ENCODE results near the gene TUBA8. TPM values are rescaled to one million over a fixed set of nuclear protein-coding genes. Genes with fewer than 3 reads are reported as not detected.

The TUBA8 gene
- total RNA-seq, 1 donor from 2014 or later: 2.9 TPM

- peak; percentile 68 for FAIRE-seq
These were observed 34.7 kb upstream of the TUBA8 start for GRCh38 chr22:18075720-18076497.

GRCh38 chr22:18077087-18077638 lies 33.4 kb upstream of the TUBA8 start:
- DNase-seq (ENCODE audit: low spot score in 2 of 2) (no peak), FAIRE-seq (no peak)

More at GRCh38 chr22:18075720-18076497, 34.7 kb upstream of the TUBA8 start:
- peak; percentile 70 to 75 for DNase-seq (ENCODE audit: low spot score in 2 of 2)

- DNase-seq (ENCODE audit: low spot score in 2 of 2) (peak; percentile 96 to 97), FAIRE-seq (no peak)
These were observed 32.8 kb upstream of the TUBA8 start, which contains the start of gene PEX26 for GRCh38 chr22:18077639-18078328. TSS of gene PEX26 (plus strand) at chr22:18077990. CDS start at chr22:18078377, 387 bp downstream.

- FAIRE-seq (no peak), DNase-seq (ENCODE audit: low spot score in 2 of 2) (no peak)
These were observed 32.1 kb upstream of the TUBA8 start for GRCh38 chr22:18078329-18079041.

- DNase-seq (ENCODE audit: low spot score in 2 of 2) (no peak), FAIRE-seq (no peak)
These were observed 30.8 kb upstream of the TUBA8 start for GRCh38 chr22:18079706-18080233.

- FAIRE-seq: no peak
- DNase-seq (ENCODE audit: low spot score in 2 of 2): no peak
These were observed 29.2 kb upstream of the TUBA8 start for GRCh38 chr22:18081416-18081815.

- FAIRE-seq (no peak), DNase-seq (ENCODE audit: low spot score in 2 of 2) (no peak)
These were observed 28.1 kb upstream of the TUBA8 start for GRCh38 chr22:18082467-18082866.

- FAIRE-seq: no peak
These were observed 27.2 kb upstream of the TUBA8 start for GRCh38 chr22:18083406-18083805.

GRCh38 chr22:18085188-18085587 lies 25.4 kb upstream of the TUBA8 start:
- FAIRE-seq: no peak
- DNase-seq (ENCODE audit: low spot score in 2 of 2): no peak

More at GRCh38 chr22:18083406-18083805, 27.2 kb upstream of the TUBA8 start:
- no peak for DNase-seq (ENCODE audit: low spot score in 2 of 2)

- DNase-seq (ENCODE audit: low spot score in 2 of 2): no peak
- FAIRE-seq: no peak
These were observed 23.2 kb upstream of the TUBA8 start for GRCh38 chr22:18087350-18087855.

- DNase-seq (ENCODE audit: low spot score in 2 of 2): no peak
- FAIRE-seq: no peak
These were observed 21.6 kb upstream of the TUBA8 start for GRCh38 chr22:18088825-18089568.

GRCh38 chr22:18090286-18090685 lies 20.3 kb upstream of the TUBA8 start:
- FAIRE-seq (no peak), DNase-seq (ENCODE audit: low spot score in 2 of 2) (no peak)

- FAIRE-seq (no peak), DNase-seq (ENCODE audit: low spot score in 2 of 2) (no peak)
These were observed 19.1 kb upstream of the TUBA8 start for GRCh38 chr22:18091478-18091877.

GRCh38 chr22:18091916-18092526 lies 18.6 kb upstream of the TUBA8 start:
- DNase-seq (ENCODE audit: low spot score in 2 of 2): no peak
- FAIRE-seq: no peak

- DNase-seq (ENCODE audit: low spot score in 2 of 2) (no peak), FAIRE-seq (no peak)
These were observed 16.9 kb upstream of the TUBA8 start for GRCh38 chr22:18093661-18094060.

- DNase-seq (ENCODE audit: low spot score in 2 of 2) (no peak), FAIRE-seq (no peak)
These were observed 15.4 kb upstream of the TUBA8 start for GRCh38 chr22:18095101-18095805.

- DNase-seq (ENCODE audit: low spot score in 2 of 2) (no peak), FAIRE-seq (no peak)
These were observed 13.8 kb upstream of the TUBA8 start for GRCh38 chr22:18096823-18097222.

GRCh38 chr22:18100781-18101180 lies 9.8 kb upstream of the TUBA8 start:
- FAIRE-seq (no peak), DNase-seq (ENCODE audit: low spot score in 2 of 2) (no peak)

- no peak for FAIRE-seq
- no peak for DNase-seq (ENCODE audit: low spot score in 2 of 2)
These were observed 9.1 kb upstream of the TUBA8 start for GRCh38 chr22:18101536-18101935.
